Smooth muscle cell (in vitro differentiated cells): ENCODE data around the gene ATXN1. TPM values are rescaled to one million over a fixed set of nuclear protein-coding genes. Genes with fewer than 3 reads are reported as not detected.
A peak's percentile ranks its signal among the peaks of the same experiment; 100 is the strongest.
"Not testable (repeated sequence)": the region's sequence is repeated elsewhere in the genome, so short reads cannot be mapped to it uniquely, and the experiment has no call there.

Experiments
- DNase-seq: peaks from one replicate; lab custom pipeline; 2025; ENCODE audit not compliant: unreplicated experiment; lab: John Stamatoyannopoulos, UW
- H2AFZ ChIP-seq: fragments of 200-600 bp; sonication (generic); 2 replicates; pipeline ENCODE4 v1.6.0; 2016; ENCODE audit warnings: antibody characterized with exemption, low read depth, mild to moderate bottlenecking
- H3F3A ChIP-seq: fragments of 200-600 bp; sonication (generic); 2 replicates; pipeline ENCODE4 v1.6.0; 2017; ENCODE audit warnings: antibody characterized with exemption, low read depth
- H3K27ac ChIP-seq: fragments of 200-600 bp; sonication (generic); 2 replicates; pipeline ENCODE4 v1.5.1; 2016; ENCODE audit warnings: low read depth, mild to moderate bottlenecking
- H3K27me3 ChIP-seq: fragments of 200-600 bp; sonication (generic); 2 replicates; pipeline ENCODE4 v1.6.1; 2016; ENCODE audit warnings: low read depth, mild to moderate bottlenecking
- H3K36me3 ChIP-seq: fragments of 200-600 bp; sonication (generic); 2 replicates; pipeline ENCODE4 v1.5.1; 2016; ENCODE audit warnings: low read depth
- H3K4me1 ChIP-seq: fragments of 200-600 bp; sonication (generic); 2 replicates; pipeline ENCODE4 v1.5.1; 2016; ENCODE audit warnings: low read depth
- H3K4me2 ChIP-seq: fragments of 200-600 bp; sonication (generic); 2 replicates; pipeline ENCODE4 v1.6.0; 2016; ENCODE audit warnings: mild to moderate bottlenecking
- H3K4me3 ChIP-seq: fragments of 200-600 bp; sonication (generic); 2 replicates; pipeline ENCODE4 v1.5.1; 2016; ENCODE audit warnings: mild to moderate bottlenecking
- H3K79me2 ChIP-seq: fragments of 200-600 bp; sonication (generic); 2 replicates; pipeline ENCODE4 v1.6.0; 2016; ENCODE audit warnings: low read depth, mild to moderate bottlenecking
- H3K9ac ChIP-seq: fragments of 200-600 bp; sonication (generic); 2 replicates; pipeline ENCODE4 v1.6.0; 2016; ENCODE audit warnings: low read depth
- H3K9me3 ChIP-seq: fragments of 200-600 bp; sonication (generic); replicated peaks from 2 replicates; pipeline ENCODE4 v1.5.1; 2016; ENCODE audit warnings: low read depth
- H4K20me1 ChIP-seq: fragments of 200-600 bp; sonication (generic); 2 replicates; pipeline ENCODE4 v1.6.0; 2016; ENCODE audit warnings: low read depth
- CTCF ChIP-seq: fragments of 200-600 bp; sonication (generic); IDR thresholded peaks from 2 replicates; pipeline ENCODE4 v1.5.1; 2017; ENCODE audit warnings: borderline replicate concordance, mild to moderate bottlenecking, antibody characterized with exemption; ENCODE audit not compliant: insufficient read depth, poor library complexity, severe bottlenecking
- WGBS: methylation state at CpG from one replicate; pipeline ENCODE4 v1.1.7; 2016; ENCODE audit warnings: low lambda C conversion rate; 5-methylcytosine and 5-hydroxymethylcytosine counted together
- polyA plus RNA-seq: library from polyadenylated mRNA; unstranded; fragments of >200 nt; fragmentation: Nextera tagmentation; extraction: Ambion mirVana; gene quantifications from 2 replicates; pipeline ENCODE4 v1.2.1, GENCODE V29; 2016
- total RNA-seq: library from RNA; depleted of rRNA; stranded (reverse); fragments of >200 nt; gene quantifications from 2 replicates; pipeline ENCODE4 v1.2.3, GENCODE V29; 2014

Gene ATXN1
- total and polyA plus RNA-seq, 2 experiments from 2014 or later, result 17.9 to 40.6 TPM

GRCh38 chr6:16706911-16707783 lies 54.1 kb downstream of the ATXN1 start:
- Histone ChIP-seq H3K27me3 (no peaks in the 10 kb centered on the region), H3K4me2 (no peak overlapping the region), H3F3A (peaks cover 24% of the 10 kb centered on the region), H3K79me2 (peaks cover 96% of the 10 kb centered on the region), H3K27ac (peak overlapping the region; percentile 31), H3K4me3 (no peak overlapping the region), H3K9ac (no peak overlapping the region), H2AFZ (no peak overlapping the region), H4K20me1 (peaks cover 32% of the 10 kb centered on the region), H3K4me1 (peaks cover 12% of the 10 kb centered on the region), H3K36me3 (no peaks in the 10 kb centered on the region), H3K9me3 (no peaks in the 10 kb centered on the region)
- no peak for TF ChIP-seq CTCF
- DNase-seq, result no peak
- WGBS, result 99% methylated on average over 3 of the region's 3 CpGs

DNA sequence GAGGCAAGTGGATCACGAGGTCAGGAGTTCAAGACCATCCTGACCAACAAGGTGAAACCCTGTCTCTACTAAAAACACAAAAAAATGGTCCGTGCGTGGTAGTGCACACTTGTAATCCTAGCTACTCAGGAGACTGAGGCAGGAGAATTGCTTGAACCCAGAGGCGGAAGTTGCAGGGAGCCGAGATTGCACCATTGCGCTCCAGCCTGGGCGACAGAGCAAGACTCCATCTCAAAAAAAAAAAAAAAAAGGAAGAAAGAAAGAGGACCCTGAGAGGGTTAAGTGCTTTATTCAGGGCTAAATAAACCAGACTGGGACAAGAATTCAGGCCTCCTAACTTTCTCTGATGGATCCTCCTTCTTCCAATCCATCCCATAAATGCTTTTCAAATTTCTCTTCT lies 54.8 kb downstream of the ATXN1 start:
- Histone ChIP-seq H3K79me2 (peaks cover 94% of the 10 kb centered on the region), H3K27ac (peak overlapping the region; percentile 31), H3F3A (peaks cover 17% of the 10 kb centered on the region), H4K20me1 (peaks cover 32% of the 10 kb centered on the region)
- not testable (repeated sequence) for DNase-seq, H3K4me3 ChIP-seq, H3K9me3 ChIP-seq, H3K4me1 ChIP-seq, H2AFZ ChIP-seq, H3K36me3 ChIP-seq, H3K4me2 ChIP-seq, H3K27me3 ChIP-seq, H3K9ac ChIP-seq
- WGBS, result 97% methylated on average over 7 of the region's 7 CpGs

GRCh38 chr6:16706029-16706428 lies 55.2 kb downstream of the ATXN1 start:
- Histone ChIP-seq H3F3A (peaks cover 20% of the 10 kb centered on the region), H4K20me1 (peaks cover 32% of the 10 kb centered on the region), H3K4me3 (no peak overlapping the region), H3K36me3 (no peaks in the 10 kb centered on the region), H3K4me2 (no peak overlapping the region), H3K27ac (peak overlapping the region; percentile 62), H2AFZ (no peak overlapping the region), H3K4me1 (peaks cover 8% of the 10 kb centered on the region), H3K9me3 (no peaks in the 10 kb centered on the region), H3K79me2 (peaks cover 94% of the 10 kb centered on the region), H3K9ac (no peak overlapping the region), H3K27me3 (no peaks in the 10 kb centered on the region)
- 99% methylated on average over 4 of the region's 4 CpGs for WGBS
- DNase-seq, result no peak
- no peak for TF ChIP-seq CTCF

DNA sequence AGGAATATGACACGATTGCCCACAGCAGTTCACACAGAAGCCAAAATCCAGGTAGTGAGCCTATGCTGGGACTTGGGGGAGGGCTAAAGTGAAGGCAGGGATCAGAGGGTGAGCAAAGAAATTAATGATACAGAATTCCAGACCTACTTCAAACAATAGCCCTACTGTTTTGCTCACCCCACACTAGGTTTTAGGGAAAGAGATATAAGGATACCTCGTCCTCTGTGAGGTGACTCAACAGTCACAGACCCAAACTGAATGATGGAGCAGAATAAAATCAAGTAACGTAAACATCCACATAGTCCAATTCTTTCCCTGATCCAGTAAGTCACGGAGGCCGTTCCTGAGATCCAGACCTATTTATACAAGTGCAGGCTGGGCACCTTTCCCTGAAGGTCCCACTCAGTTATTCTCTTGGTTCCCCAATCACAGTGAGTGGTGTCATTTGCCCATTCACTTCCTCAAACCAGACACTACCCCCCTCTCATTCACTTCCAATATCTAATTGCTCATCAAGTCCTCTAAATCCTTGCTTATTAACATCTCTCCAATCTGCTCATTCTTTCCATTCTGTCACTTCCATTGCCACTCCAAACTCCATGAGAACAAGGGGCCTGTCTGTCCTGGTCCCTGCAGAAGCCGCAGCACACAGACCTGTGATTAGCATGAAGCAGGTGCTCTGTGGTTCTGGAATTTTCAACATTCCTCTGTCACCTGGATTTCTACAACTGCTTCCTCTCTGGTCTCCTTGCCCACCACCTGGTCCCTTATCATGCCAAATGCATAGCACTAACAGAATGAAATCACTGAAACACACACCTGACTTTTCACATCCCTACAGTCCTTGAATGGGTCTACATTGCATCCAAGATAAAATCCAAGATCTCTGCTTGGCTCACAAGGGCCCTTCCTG lies 55.9 kb downstream of the ATXN1 start:
- TF ChIP-seq CTCF, result no peak
- H3F3A ChIP-seq, result peaks cover 24% of the 10 kb centered on the region
- peak overlapping the region; percentile 62 for H3K27ac ChIP-seq
- WGBS, result 57% methylated on average over 6 of the region's 6 CpGs
- peaks cover 34% of the 10 kb centered on the region for H4K20me1 ChIP-seq
- DNase-seq, result no peak
- peak overlapping the region; percentile 31 for H3K9ac ChIP-seq
- H3K79me2 ChIP-seq, result peaks cover 94% of the 10 kb centered on the region
- H3K4me1 ChIP-seq, result peaks cover 14% of the 10 kb centered on the region
- H2AFZ ChIP-seq, result no peak overlapping the region
- H3K4me2 ChIP-seq, result peak overlapping the region; percentile 73
- H3K36me3 ChIP-seq, result no peaks in the 10 kb centered on the region
- H3K4me3 ChIP-seq, result no peak overlapping the region
- no peaks in the 10 kb centered on the region for H3K27me3 ChIP-seq
- no peaks in the 10 kb centered on the region for H3K9me3 ChIP-seq
